ENCODE results near the gene PRKRIP1.

- TF ChIP-seq CTCF (IDR thresholded peaks at IDR 0.05): no peak
- TF ChIP-seq POLR2A (IDR thresholded peaks at IDR 0.05): no peak
These were observed 44.0 kb downstream of the PRKRIP1 start for GRCh38 chr7:102439963-102440795.

All from uterus (tissue), 2 donors.